Ascending aorta (tissue), 2 donors: Measurements from ENCODE around the gene LPXN. TPM values are rescaled to one million over a fixed set of nuclear protein-coding genes. Genes with fewer than 3 reads are reported as not detected.
A peak's percentile ranks its signal among the peaks of the same experiment; 100 is the strongest.
"Not testable (repeated sequence)": the region's sequence is repeated elsewhere in the genome, so short reads cannot be mapped to it uniquely, and the experiment has no call there.

ENCODE experiments used
- DNase-seq, 2 donors: peaks; one replicate each; pipeline ENCODE4 v3.0.0-alpha.2; 2019; ENCODE audit warnings: low spot score in 2 of 2
- H3K27ac ChIP-seq, 2 donors: fragments of 200-600 bp; sonication (generic); one replicate each; pipeline ENCODE4 v1.5.1; 2016 to 2017; ENCODE audit warnings: mild to moderate bottlenecking in 1 of 2
- H3K27me3 ChIP-seq: fragments of 200-600 bp; sonication (generic); one replicate; pipeline ENCODE4 v1.5.1; 2017
- H3K36me3 ChIP-seq, 2 donors: fragments of 200-600 bp; sonication (generic); one replicate each; pipeline ENCODE4 v1.5.1; 2016
- H3K4me1 ChIP-seq, 2 donors: fragments of 200-600 bp; sonication (generic); one replicate each; pipeline ENCODE4 v1.5.1; 2016 to 2017; ENCODE audit warnings: mild to moderate bottlenecking in 1 of 2
- H3K4me3 ChIP-seq, 2 donors: fragments of 200-600 bp; sonication (generic); one replicate each; pipeline ENCODE4 v1.5.1; 2016 to 2017; ENCODE audit warnings: mild to moderate bottlenecking in 1 of 2
- H3K9me3 ChIP-seq, 2 donors: fragments of 200-600 bp; sonication (generic); one replicate each; pipeline ENCODE4 v1.5.1; 2016
- CTCF ChIP-seq, 3 experiments: fragments of 200-600 bp in 2 of 3; fragments of 450-650 bp in 1 of 3; sonication (generic) in 2 of 3; IDR thresholded peaks; one replicate each; pipeline ENCODE4 v1.5.1; 2016 to 2019; ENCODE audit warnings: antibody characterized with exemption in 3 of 3, mild to moderate bottlenecking in 1 of 3, moderate library complexity in 1 of 3
- intact Hi-C: fragments of 100-400 bp; cut with DNase I; formaldehyde crosslinking; loops from one replicate; pipeline ENCODE4 v1.15.1; 2023
- total RNA-seq: library from RNA; depleted of rRNA; stranded (reverse); fragments of >200 nt; gene quantifications from one replicate; pipeline ENCODE4 v1.1.0, GENCODE V29; 2016

Gene LPXN
- total RNA-seq, 1 donor from 2014 or later = 2.1 TPM

GRCh38 chr11:58574881-58575280 lies 775 bp downstream of the LPXN start:
- peak overlapping the region in 1 of 2 donors; percentile 26 for H3K4me3 ChIP-seq
- no peaks in the 10 kb centered on the region for H3K27me3 ChIP-seq
- no peak for TF ChIP-seq CTCF (IDR thresholded peaks at IDR 0.05)
- intact Hi-C loops = loop anchor here (5.0 to 10.0 kb wide), 7 partner anchors 567 to 1500 kb away; partner anchors contain the start of genes CTNND1, FAM111A, OSBP and SELENOH
- DNase-seq = no peak
- peak overlapping the region; percentile 98 to 99 for H3K27ac ChIP-seq
- H3K4me1 ChIP-seq = peaks cover 7 to 44% of the 10 kb centered on the region in 2 donors
- H3K36me3 ChIP-seq = peaks cover 3 to 5% of the 10 kb centered on the region in 2 donors
- no peaks in the 10 kb centered on the region for H3K9me3 ChIP-seq

DNA sequence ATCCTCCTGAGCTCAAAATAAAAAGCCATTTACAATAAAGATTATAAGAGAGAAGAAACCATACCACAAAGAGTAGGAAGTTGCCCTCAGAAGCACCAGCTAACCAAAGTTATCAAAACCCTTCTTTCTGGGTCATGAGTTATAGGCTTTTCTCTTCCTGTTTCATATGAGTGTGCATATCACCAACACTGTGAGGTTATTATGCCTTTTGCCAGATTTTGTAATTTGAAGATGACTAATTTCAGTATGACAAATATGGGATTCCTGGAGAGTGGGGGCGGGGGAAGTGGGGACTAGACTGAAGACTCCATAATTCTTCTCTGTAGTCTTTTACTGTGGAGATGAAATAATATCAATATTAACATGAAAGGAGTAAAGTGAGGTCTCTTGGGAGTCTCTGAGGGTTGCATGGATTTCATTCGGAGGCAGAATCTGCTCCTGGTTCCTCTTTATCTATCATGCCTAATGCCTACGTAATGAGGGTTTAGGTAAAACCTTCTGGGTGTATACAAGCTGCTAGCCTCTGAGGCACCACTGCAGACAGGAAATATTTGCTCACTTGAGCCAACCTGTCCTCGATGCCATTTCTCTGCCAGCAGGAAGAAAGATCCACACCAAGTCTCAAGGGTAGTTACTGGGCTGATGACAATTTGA lies 2.1 kb downstream of the LPXN start:
- intact Hi-C loops = loop anchor here (10.0 kb wide), 1 partner anchor 1499 kb away; no protein-coding TSS in a partner anchor
- Histone ChIP-seq H3K4me1 (peaks cover 7 to 44% of the 10 kb centered on the region in 2 donors), H3K27ac (peak overlapping the region; percentile 98 to 99), H3K36me3 (peaks cover 12 to 18% of the 10 kb centered on the region in 2 donors), H3K9me3 (no peaks in the 10 kb centered on the region), H3K27me3 (no peaks in the 10 kb centered on the region), H3K4me3 (peak overlapping the region; percentile 5 to 28)
- DNase-seq = peak in 1 of 2 donors; percentile 89
- no peak for TF ChIP-seq CTCF (IDR thresholded peaks at IDR 0.05)

- Histone ChIP-seq H3K27ac (peak overlapping the region; percentile 98 to 99), H3K36me3 (peaks cover 12 to 19% of the 10 kb centered on the region in 2 donors), H3K4me3 (peak overlapping the region; percentile 5 to 28), H3K4me1 (peaks cover 7 to 44% of the 10 kb centered on the region in 2 donors)
- intact Hi-C loops = loop anchor here (10.0 kb wide), 1 partner anchor 1498 kb away; no protein-coding TSS in a partner anchor
- H3K27me3 ChIP-seq, DNase-seq, H3K9me3 ChIP-seq: not testable (repeated sequence)
Measured at GRCh38 chr11:58572906-58573305, 2.8 kb downstream of the LPXN start.

DNA sequence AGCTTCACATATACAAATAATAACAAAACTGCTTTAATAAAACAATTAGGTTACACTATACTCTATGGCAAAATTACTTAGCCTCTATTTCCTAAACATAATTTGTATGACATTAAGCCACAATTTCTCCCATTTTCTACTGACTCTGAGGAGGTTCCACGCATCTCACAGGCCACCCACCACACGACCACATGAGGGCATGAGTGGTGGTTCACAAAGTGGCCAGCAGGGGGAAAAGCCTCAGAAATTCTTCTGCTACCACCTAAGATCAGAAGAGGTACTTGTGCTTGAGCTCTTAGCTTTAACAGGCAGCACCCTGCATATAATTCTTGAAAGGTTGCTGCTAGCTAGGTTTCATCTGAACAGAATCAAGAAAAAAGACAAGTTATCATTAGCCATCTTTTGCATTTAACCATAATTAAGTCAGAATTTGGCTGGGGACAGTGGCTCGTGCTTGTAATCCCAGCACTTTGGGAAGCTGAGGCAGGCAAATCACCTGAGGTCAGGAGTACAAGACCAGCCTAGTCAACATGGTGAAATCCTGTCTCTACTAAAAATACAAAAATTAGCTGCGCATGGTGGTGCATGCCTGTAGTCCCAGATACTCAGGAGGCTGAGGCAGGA lies 7.7 kb downstream of the LPXN start:
- TF ChIP-seq CTCF (IDR thresholded peaks at IDR 0.05) = peak; percentile 58 to 66 (median 58)
- Histone ChIP-seq H3K27ac (no peak overlapping the region), H3K27me3 (no peaks in the 10 kb centered on the region), H3K36me3 (peaks cover 12 to 20% of the 10 kb centered on the region in 2 donors), H3K4me3 (no peak overlapping the region), H3K9me3 (no peaks in the 10 kb centered on the region), H3K4me1 (peaks cover 6 to 25% of the 10 kb centered on the region in 2 donors)
- DNase-seq = peak in 1 of 2 donors; percentile 76
- intact Hi-C loops = no loop called here

DNA sequence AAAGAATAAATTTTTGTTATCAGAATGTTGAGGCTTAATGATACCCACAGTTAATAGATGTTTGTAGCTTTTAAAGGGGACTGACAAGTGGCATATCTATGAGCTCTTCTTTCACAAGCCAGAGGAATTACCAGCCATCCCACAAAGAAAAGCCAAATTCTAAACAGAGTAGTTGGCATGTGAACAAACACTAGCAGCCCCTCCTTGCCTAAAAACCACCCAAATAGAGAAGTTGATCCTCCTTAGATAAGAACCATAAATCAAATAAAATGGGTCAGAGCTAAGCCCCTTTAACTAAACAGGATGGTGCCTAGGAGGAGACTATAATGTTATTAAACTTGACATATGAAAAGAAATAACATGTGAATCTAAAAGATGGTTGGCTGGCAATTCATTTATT lies 11.4 kb downstream of the LPXN start:
- no peak overlapping the region for H3K4me3 ChIP-seq
- H3K36me3 ChIP-seq = peaks cover 3 to 14% of the 10 kb centered on the region in 2 donors
- H3K27ac ChIP-seq = peak overlapping the region; percentile 87
- intact Hi-C loops = loop anchor here (2.0 kb wide), 1 partner anchor 15 kb away; the partner anchor contains the start of gene ZFP91
- peaks cover 0 to 24% of the 10 kb centered on the region in 2 donors for H3K4me1 ChIP-seq
- no peak for DNase-seq
- no peaks in the 10 kb centered on the region for H3K9me3 ChIP-seq
- no peaks in the 10 kb centered on the region for H3K27me3 ChIP-seq
- no peak for TF ChIP-seq CTCF (IDR thresholded peaks at IDR 0.05)

- H3K9me3 ChIP-seq = no peaks in the 10 kb centered on the region
- H3K27ac ChIP-seq = peak overlapping the region; percentile 87
- peaks cover 0 to 6% of the 10 kb centered on the region in 2 donors for H3K36me3 ChIP-seq
- TF ChIP-seq CTCF (IDR thresholded peaks at IDR 0.05) = no peak
- intact Hi-C loops = no loop called here
- H3K4me1 ChIP-seq = peaks cover 0 to 24% of the 10 kb centered on the region in 2 donors
- no peaks in the 10 kb centered on the region for H3K27me3 ChIP-seq
- H3K4me3 ChIP-seq = no peak overlapping the region
- DNase-seq = no peak
Measured at GRCh38 chr11:58562375-58562800, 13.3 kb downstream of the LPXN start.
